Breast epithelium (tissue), 3 donors: Measurements from ENCODE around the gene JADE2.

Experiments used
- POLR2A ChIP-seq: fragments of 450-650 bp; IDR thresholded peaks from one replicate; pipeline ENCODE4 v1.6.1; 2016; ENCODE audit warnings: antibody characterized with exemption, mild to moderate bottlenecking, moderate library complexity
- TF ChIP-seq, protein P1 (sequence below), 3 donors: fragments of 450-650 bp; IDR thresholded peaks; one replicate each; pipeline ENCODE4 v1.5.1; 2016 to 2017; ENCODE audit warnings: antibody characterized with exemption in 3 of 3, mild to moderate bottlenecking in 3 of 3, moderate library complexity in 3 of 3

DNA sequence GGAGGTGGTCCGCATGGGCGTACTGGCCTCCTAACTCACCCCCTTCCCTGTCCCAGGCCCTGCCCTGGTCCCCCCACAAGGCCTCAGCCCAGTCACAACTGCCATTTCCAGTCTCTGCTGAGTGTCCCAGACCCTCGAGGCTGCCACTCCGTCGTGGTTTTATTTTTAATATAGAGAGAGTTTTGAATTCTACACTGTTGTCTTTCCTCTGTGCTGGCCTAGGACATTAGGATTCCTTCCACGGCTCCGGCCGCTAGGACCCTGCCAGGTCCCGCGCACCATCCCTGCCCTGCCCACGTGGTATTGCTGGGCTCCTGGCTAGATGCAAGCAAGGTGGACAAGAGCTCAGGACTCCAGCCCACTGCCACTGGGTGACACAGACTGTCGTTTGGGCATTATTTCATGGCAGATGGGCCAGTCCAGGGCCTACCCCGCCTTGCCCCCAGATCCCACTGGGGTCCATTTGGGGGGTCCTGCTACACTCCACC is 53.9 kb downstream of the JADE2 start:
- no peak for TF ChIP-seq POLR2A
- TF ChIP-seq, protein P1, sequence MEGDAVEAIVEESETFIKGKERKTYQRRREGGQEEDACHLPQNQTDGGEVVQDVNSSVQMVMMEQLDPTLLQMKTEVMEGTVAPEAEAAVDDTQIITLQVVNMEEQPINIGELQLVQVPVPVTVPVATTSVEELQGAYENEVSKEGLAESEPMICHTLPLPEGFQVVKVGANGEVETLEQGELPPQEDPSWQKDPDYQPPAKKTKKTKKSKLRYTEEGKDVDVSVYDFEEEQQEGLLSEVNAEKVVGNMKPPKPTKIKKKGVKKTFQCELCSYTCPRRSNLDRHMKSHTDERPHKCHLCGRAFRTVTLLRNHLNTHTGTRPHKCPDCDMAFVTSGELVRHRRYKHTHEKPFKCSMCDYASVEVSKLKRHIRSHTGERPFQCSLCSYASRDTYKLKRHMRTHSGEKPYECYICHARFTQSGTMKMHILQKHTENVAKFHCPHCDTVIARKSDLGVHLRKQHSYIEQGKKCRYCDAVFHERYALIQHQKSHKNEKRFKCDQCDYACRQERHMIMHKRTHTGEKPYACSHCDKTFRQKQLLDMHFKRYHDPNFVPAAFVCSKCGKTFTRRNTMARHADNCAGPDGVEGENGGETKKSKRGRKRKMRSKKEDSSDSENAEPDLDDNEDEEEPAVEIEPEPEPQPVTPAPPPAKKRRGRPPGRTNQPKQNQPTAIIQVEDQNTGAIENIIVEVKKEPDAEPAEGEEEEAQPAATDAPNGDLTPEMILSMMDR (IDR thresholded peaks at IDR 0.05) = no peak
